WERI-Rb-1 (cell line): ENCODE measurements around the gene TMEM92.

Experiments used
- DNase-seq: peaks from one replicate; pipeline ENCODE4 v3.0.0-alpha.2; 2020
- H3K27ac ChIP-seq: fragments of 250-450 bp; sonication (Bioruptor Pico); 2 replicates; pipeline ENCODE4 v1.5.1; 2020; ENCODE audit warnings: mild to moderate bottlenecking, moderate library complexity
- H3K27me3 ChIP-seq: fragments of 250-450 bp; sonication (Bioruptor Pico); 2 replicates; pipeline ENCODE4 v1.5.1; 2021; ENCODE audit warnings: mild to moderate bottlenecking, low read depth, moderate library complexity; ENCODE audit not compliant: insufficient read depth, severe bottlenecking
- H3K36me3 ChIP-seq: fragments of 250-450 bp; sonication (Bioruptor Pico); 2 replicates; pipeline ENCODE4 v1.5.1; 2020; ENCODE audit warnings: mild to moderate bottlenecking, moderate library complexity
- H3K4me3 ChIP-seq: 2 replicates; pipeline ENCODE4 v1.5.1; 2011; ENCODE audit warnings: low read depth, mild to moderate bottlenecking, control low read depth, low read length
- H3K9me3 ChIP-seq: fragments of 250-450 bp; sonication (Bioruptor Pico); 2 replicates; pipeline ENCODE4 v1.5.1; 2021; ENCODE audit warnings: mild to moderate bottlenecking, moderate library complexity; ENCODE audit not compliant: severe bottlenecking
- TF ChIP-seq, protein P1 (sequence below): IDR thresholded peaks from 2 replicates; pipeline ENCODE4 v1.5.1; 2011; ENCODE audit warnings: low read depth, mild to moderate bottlenecking, control low read depth, inconsistent platforms, low read length

Gene TMEM92

GRCh38 chr17:50318501-50319285, 44.4 kb downstream of the TMEM92 start:
- Histone ChIP-seq H3K27me3 (no peaks in the 10 kb centered on the region), H3K27ac (peak overlapping the region; percentile 85), H3K36me3 (no peaks in the 10 kb centered on the region), H3K9me3 (peaks cover 3% of the 10 kb centered on the region), H3K4me3 (peak overlapping the region; percentile 33)
- DNase-seq = peak; percentile 94
- TF ChIP-seq, protein P1, sequence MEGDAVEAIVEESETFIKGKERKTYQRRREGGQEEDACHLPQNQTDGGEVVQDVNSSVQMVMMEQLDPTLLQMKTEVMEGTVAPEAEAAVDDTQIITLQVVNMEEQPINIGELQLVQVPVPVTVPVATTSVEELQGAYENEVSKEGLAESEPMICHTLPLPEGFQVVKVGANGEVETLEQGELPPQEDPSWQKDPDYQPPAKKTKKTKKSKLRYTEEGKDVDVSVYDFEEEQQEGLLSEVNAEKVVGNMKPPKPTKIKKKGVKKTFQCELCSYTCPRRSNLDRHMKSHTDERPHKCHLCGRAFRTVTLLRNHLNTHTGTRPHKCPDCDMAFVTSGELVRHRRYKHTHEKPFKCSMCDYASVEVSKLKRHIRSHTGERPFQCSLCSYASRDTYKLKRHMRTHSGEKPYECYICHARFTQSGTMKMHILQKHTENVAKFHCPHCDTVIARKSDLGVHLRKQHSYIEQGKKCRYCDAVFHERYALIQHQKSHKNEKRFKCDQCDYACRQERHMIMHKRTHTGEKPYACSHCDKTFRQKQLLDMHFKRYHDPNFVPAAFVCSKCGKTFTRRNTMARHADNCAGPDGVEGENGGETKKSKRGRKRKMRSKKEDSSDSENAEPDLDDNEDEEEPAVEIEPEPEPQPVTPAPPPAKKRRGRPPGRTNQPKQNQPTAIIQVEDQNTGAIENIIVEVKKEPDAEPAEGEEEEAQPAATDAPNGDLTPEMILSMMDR = 0 out of 2 replicates have a peak, but pooled peaks have one; percentile 6

DNA sequence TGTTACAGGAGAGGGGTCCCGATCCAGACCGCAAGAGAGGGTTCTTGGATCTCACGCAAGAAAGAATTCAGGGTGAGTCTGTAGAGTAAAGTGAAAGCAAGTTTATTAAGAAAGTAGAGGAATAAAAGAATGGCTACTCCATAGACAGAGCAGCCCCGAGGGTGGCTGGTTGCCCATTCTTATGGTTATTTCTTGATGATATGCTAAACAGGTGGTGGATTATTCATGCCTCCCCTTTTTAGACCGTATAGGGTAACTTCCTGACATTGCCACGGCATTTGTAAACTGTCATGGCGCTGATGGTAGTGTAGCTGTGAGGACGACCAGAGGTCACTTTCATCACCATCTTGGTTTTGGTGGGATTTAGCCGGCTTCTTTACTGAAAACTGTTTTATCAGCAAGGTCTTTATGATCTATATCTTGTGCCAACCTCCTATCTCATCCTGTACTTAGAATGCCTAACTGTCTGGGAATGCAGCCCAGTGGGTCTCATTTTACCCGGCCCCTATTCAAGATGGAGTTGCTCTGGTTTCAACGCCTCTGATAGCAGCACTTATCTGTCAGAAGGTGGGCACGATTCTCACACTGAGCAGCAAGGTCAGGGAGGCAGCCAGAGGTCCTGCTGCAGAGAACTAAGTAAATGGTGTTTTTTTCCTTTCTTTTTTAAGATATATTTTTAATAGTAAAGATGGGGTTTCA, 45.2 kb downstream of the TMEM92 start:
- peak overlapping the region; percentile 85 for H3K27ac ChIP-seq
- peak overlapping the region; percentile 33 for H3K4me3 ChIP-seq
- H3K9me3 ChIP-seq = peaks cover 3% of the 10 kb centered on the region
- no peaks in the 10 kb centered on the region for H3K36me3 ChIP-seq
- DNase-seq = no peak
- no peaks in the 10 kb centered on the region for H3K27me3 ChIP-seq
- TF ChIP-seq, protein P1 = no peak

DNA sequence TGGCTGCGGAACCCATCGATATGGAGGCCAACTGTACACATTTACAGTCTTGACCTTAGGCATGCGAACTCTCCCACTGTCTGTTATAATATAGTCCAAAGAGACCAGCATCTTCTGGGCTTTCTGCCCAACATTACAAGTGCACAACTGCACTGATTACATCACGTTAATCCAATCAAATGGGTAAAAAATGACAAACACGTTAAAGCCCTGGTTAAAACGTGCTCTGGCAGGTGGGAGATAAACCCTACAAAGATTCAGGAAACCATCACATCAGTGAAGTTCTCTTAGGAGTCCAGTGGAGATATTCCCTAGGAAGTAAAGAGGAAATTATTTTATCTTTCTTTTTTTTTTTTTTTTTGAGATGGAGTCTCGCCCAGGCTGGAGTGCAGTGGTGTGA, 48.0 kb downstream of the TMEM92 start:
- H3K36me3 ChIP-seq = no peaks in the 10 kb centered on the region
- no peaks in the 10 kb centered on the region for H3K27me3 ChIP-seq
- no peak overlapping the region for H3K4me3 ChIP-seq
- TF ChIP-seq, protein P1 = no peak
- DNase-seq = no peak
- no peak overlapping the region for H3K27ac ChIP-seq
- no peaks in the 10 kb centered on the region for H3K9me3 ChIP-seq

DNA sequence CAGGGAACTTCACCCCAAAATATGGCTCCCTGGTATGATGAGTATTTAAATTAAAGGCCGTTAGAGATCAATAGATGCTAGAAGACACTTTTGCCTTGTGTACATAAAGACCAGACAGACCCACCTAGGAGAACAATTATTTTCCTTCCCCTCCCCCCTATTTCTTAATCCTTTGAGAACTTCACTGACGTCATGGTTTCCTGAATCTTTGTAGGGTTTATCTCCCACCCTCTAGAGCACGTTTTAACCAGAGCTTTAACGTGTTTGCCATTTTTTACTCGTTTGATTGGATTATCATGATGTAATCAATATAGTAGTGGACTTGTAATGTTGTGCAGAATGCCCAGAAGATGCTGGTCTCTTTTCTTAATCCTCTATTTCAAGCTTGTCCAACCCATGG, 48.8 kb downstream of the TMEM92 start:
- Histone ChIP-seq H3K27ac (peak overlapping the region; percentile 31), H3K36me3 (no peaks in the 10 kb centered on the region), H3K27me3 (no peaks in the 10 kb centered on the region), H3K4me3 (no peak overlapping the region), H3K9me3 (no peaks in the 10 kb centered on the region)
- no peak for DNase-seq
- TF ChIP-seq, protein P1 = no peak

DNA sequence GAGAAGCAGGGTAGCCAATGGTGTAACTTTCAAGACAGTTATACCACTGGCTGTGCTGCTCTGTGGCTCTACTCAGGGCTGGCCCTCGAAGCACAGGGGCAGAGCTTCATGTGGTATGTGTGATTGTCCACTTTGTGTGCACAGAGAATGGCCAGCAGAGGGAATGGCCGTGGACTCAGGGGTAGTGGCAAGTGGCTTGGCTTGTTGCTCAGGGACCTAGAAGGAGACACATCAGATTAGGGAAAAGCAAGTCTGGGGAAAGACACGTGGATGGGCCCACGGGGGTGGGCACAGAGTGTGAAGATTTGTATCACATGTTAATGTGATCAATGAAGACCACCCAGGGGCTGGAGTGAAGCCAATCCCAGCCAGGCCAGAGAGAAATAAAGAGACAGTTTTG, 51.6 kb downstream of the TMEM92 start:
- Histone ChIP-seq H3K9me3 (no peaks in the 10 kb centered on the region), H3K36me3 (no peaks in the 10 kb centered on the region), H3K4me3 (no peak overlapping the region), H3K27ac (no peak overlapping the region), H3K27me3 (no peaks in the 10 kb centered on the region)
- TF ChIP-seq, protein P1 = no peak
- DNase-seq = no peak
